Measurements from ENCODE around the gene OPHN1. TPM values are rescaled to one million over a fixed set of nuclear protein-coding genes. Genes with fewer than 3 reads are reported as not detected.

The OPHN1 gene
- total and polyA plus RNA-seq, 2 experiments from 2014 or later, result 2.2 to 3.8 TPM

GRCh38 chrX:68146054-68146453 lies 287.2 kb downstream of the OPHN1 start:
- Histone ChIP-seq H3K4me2 (no peak overlapping the region), H3K4me1 (ENCODE audit: insufficient read depth) (no peaks in the 10 kb centered on the region), H3K79me2 (replicated peaks; ENCODE audit: insufficient read depth) (no peaks in the 10 kb centered on the region), H3F3A (replicated peaks; ENCODE audit: low read depth) (no peaks in the 10 kb centered on the region), H3K27ac (ENCODE audit: low read depth) (no peak overlapping the region), H4K20me1 (replicated peaks; ENCODE audit: insufficient read depth) (no peaks in the 10 kb centered on the region), H3K36me3 (ENCODE audit: insufficient read depth) (no peaks in the 10 kb centered on the region), H3K9me2 (ENCODE audit: insufficient read depth) (no peaks in the 10 kb centered on the region), H3K4me3 (no peak overlapping the region), H2AFZ (no peak overlapping the region), H3K27me3 (ENCODE audit: insufficient read depth) (no peaks in the 10 kb centered on the region)
- no peaks in the 10 kb centered on the region for H3K27me3 Mint-ChIP-seq (ENCODE audit: insufficient read depth, low read depth, poor library complexity)
- H3K4me3 Mint-ChIP-seq, result no peak overlapping the region
- no peak for TF ChIP-seq REST (IDR thresholded peaks at IDR 0.05; ENCODE audit: unreplicated experiment)
- TF ChIP-seq EZH2phosphoT487 (IDR thresholded peaks at IDR 0.05; ENCODE audit: unreplicated experiment), result no peak
- TF ChIP-seq ETS1 (IDR thresholded peaks at IDR 0.05), result no peak
- peak; percentile 44 to 52 for TF ChIP-seq CTCF (conservative IDR thresholded peaks at IDR 0.05; ENCODE audit: low read depth in 2 of 2)
- no peak for TF ChIP-seq EZH2 (IDR thresholded peaks at IDR 0.05; ENCODE audit: low read depth, unreplicated experiment)
- TF ChIP-seq CREB1 (CRISPR knock-in tag; IDR thresholded peaks at IDR 0.05; ENCODE audit: low read depth), result no peak
- DNase-seq (ENCODE audit: low spot score) (peak; percentile 35), ATAC-seq (peak; percentile 77)
- no peaks in the 10 kb centered on the region for H3K36me3 Mint-ChIP-seq (ENCODE audit: low read depth)
- no peaks in the 10 kb centered on the region for H3K4me1 Mint-ChIP-seq
- no peak overlapping the region for H3K27ac Mint-ChIP-seq
- no peaks in the 10 kb centered on the region for H3K9me3 Mint-ChIP-seq

GRCh38 chrX:68139791-68140190 lies 293.5 kb downstream of the OPHN1 start:
- DNase-seq (ENCODE audit: low spot score) (no peak), ATAC-seq (no peak)
- Histone ChIP-seq H3K27me3 (ENCODE audit: insufficient read depth) (no peaks in the 10 kb centered on the region), H3K79me2 (replicated peaks; ENCODE audit: insufficient read depth) (no peaks in the 10 kb centered on the region), H3K4me3 (no peak overlapping the region), H3F3A (replicated peaks; ENCODE audit: low read depth) (no peaks in the 10 kb centered on the region), H3K9me2 (ENCODE audit: insufficient read depth) (no peaks in the 10 kb centered on the region), H3K4me1 (ENCODE audit: insufficient read depth) (no peaks in the 10 kb centered on the region), H4K20me1 (replicated peaks; ENCODE audit: insufficient read depth) (no peaks in the 10 kb centered on the region), H2AFZ (no peak overlapping the region), H3K36me3 (ENCODE audit: insufficient read depth) (no peaks in the 10 kb centered on the region), H3K27ac (ENCODE audit: low read depth) (no peak overlapping the region), H3K4me2 (no peak overlapping the region)
- no peaks in the 10 kb centered on the region for H3K36me3 Mint-ChIP-seq (ENCODE audit: low read depth)
- no peaks in the 10 kb centered on the region for H3K27me3 Mint-ChIP-seq (ENCODE audit: insufficient read depth, low read depth, poor library complexity)
- no peak overlapping the region for H3K27ac Mint-ChIP-seq
- no peaks in the 10 kb centered on the region for H3K4me1 Mint-ChIP-seq
- no peak overlapping the region for H3K4me3 Mint-ChIP-seq
- no peaks in the 10 kb centered on the region for H3K9me3 Mint-ChIP-seq
- TF ChIP-seq ETS1 (IDR thresholded peaks at IDR 0.05) (no peak), NANOG (IDR thresholded peaks at IDR 0.05; ENCODE audit: borderline replicate concordance) (no peak), ZNF462 (CRISPR knock-in tag; IDR thresholded peaks at IDR 0.05) (no peak)
